ENCODE data around the gene QKI. TPM values are rescaled to one million over a fixed set of nuclear protein-coding genes. Genes with fewer than 3 reads are reported as not detected.

Gene QKI
- total RNA-seq, 2 donors from 2014 or later: 127 to 192 TPM

DNA sequence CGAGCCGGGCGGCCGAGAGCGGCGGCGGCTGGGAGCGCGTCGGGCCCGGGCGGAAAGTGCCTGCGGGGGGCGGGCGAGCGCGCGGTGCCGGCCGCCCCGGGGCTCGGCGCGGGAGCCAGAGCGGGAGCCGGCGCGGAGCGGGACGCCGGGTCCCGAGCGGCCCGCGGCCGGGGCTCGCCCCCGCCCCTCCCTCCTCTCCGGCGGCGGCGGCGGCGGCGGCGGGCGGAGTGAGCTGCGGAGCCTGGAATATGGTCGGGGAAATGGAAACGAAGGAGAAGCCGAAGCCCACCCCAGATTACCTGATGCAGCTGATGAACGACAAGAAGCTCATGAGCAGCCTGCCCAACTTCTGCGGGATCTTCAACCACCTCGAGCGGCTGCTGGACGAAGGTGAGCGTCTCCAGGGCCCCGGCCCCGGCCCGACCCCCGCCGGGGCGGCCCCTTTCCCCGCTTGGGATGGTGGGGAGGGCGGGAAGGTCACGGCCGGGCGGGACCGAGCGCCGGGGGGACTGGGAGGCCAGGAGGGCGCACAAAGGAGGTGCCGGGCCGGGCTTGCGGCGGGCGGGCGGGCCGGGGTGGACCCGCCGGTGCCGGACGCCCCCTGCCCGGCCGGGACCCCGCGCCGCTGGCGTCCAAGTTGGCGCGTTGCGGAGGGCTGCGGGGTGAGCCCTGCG is 565 bp downstream of the QKI start:
- Histone ChIP-seq H3K4me3 (peak overlapping the region; percentile 80), H3K4me1 (ENCODE audit: control insufficient read depth in 1 of 2, low read depth in 2 of 2) (peaks cover 5 to 32% of the 10 kb centered on the region in 2 donors), H3K9me3 (no peaks in the 10 kb centered on the region), H3K36me3 (no peaks in the 10 kb centered on the region), H3K27me3 (replicated peaks; ENCODE audit: insufficient read depth) (no peaks in the 10 kb centered on the region), H3K27ac (peak overlapping the region; percentile 85 to 96)
- TF ChIP-seq, protein P1, sequence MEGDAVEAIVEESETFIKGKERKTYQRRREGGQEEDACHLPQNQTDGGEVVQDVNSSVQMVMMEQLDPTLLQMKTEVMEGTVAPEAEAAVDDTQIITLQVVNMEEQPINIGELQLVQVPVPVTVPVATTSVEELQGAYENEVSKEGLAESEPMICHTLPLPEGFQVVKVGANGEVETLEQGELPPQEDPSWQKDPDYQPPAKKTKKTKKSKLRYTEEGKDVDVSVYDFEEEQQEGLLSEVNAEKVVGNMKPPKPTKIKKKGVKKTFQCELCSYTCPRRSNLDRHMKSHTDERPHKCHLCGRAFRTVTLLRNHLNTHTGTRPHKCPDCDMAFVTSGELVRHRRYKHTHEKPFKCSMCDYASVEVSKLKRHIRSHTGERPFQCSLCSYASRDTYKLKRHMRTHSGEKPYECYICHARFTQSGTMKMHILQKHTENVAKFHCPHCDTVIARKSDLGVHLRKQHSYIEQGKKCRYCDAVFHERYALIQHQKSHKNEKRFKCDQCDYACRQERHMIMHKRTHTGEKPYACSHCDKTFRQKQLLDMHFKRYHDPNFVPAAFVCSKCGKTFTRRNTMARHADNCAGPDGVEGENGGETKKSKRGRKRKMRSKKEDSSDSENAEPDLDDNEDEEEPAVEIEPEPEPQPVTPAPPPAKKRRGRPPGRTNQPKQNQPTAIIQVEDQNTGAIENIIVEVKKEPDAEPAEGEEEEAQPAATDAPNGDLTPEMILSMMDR (IDR thresholded peaks at IDR 0.05): no peak
- ATAC-seq (ENCODE audit: insufficient number of reproducible peaks, low FRiP score, low read depth) (no peak), DNase-seq (ENCODE audit: low spot score) (no peak)

DNA sequence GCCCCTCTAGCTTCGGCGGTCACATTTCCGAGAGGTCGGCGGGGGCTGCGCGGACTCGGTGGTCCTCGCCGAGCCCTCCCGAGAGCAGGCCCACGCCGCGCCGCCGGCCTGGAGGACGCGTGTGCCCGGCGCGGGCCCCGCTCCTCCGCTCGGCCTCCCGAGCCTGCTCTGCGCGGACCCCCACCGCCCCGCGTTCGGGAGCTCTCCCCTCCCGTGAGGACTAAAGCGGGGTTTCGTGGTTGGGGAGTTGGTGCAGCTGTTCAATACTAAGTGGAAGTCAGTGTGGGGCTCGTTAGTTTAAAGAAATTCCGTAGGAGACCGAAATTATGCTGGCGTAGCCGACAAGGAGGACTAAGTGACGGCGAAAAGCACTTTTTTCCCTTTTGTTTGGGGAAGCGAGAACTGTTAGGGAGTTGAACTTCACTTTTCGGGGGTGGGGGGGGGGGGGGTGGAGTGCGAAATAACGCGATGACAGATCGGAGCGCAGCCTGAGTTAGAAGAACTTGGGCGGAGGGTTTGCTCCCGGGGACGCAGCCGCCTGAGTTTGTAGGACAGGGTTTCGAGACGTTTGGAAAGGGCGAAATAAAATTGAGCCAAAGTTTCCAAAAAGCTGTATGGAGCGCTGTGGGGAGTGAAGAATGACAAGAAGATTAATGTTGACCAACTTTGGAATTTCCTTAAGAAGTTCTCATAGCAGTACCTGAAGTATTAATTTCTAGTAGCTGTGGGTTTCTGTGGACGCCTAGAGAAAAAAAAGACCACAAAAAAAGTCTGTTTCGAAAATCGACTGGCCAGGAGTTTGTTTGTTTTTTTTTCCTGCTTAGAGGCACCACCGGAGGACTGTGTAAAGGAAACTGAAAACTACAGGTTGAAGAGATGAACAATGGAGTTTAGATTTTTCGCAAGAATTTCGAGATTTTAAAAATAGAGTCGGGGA is 1.4 kb downstream of the QKI start:
- H3K27ac ChIP-seq: peak overlapping the region; percentile 85 to 96
- H3K9me3 ChIP-seq: no peaks in the 10 kb centered on the region
- DNase-seq (ENCODE audit: low spot score) (no peak), ATAC-seq (ENCODE audit: insufficient number of reproducible peaks, low FRiP score, low read depth) (no peak)
- H3K36me3 ChIP-seq: no peaks in the 10 kb centered on the region
- H3K4me3 ChIP-seq: peak overlapping the region; percentile 80
- H3K27me3 ChIP-seq (replicated peaks; ENCODE audit: insufficient read depth): no peaks in the 10 kb centered on the region
- TF ChIP-seq, protein P1 (IDR thresholded peaks at IDR 0.05): no peak
- peaks cover 13 to 40% of the 10 kb centered on the region in 2 donors for H3K4me1 ChIP-seq (ENCODE audit: control insufficient read depth in 1 of 2, low read depth in 2 of 2)

DNA sequence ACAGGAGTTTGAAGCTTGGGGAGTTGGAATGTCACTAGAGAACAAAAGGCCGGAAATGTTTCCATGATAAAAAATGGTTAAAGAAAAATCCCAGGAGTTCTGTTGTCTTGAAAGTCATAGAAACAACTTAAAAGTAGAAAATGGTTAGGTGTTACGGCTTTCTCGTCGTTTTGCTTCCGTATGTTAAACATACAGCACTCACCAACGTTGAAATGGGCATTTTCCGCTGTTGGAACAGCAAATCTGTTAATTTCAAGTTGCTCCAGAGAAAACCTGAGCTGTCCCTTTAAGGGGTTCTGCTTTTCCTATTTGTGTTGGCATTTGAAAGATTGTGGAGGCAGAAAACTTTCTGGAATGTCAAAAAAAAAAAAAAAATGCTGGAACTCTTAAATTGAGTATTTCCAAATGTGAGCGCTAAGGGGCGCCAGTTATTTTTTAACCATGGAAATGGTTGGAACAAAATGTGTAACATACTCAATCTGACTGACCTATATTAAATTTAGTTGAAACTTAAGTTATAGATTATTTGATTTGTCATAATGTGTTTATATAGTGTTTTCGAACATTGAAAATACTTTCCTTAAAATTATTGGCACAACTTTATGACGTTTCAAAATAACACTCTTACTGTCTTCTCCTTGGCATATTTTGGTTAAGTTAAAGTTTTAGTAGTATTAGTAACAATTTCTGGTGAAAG is 2.2 kb downstream of the QKI start:
- peak overlapping the region; percentile 80 for H3K4me3 ChIP-seq
- H3K27ac ChIP-seq: peak overlapping the region; percentile 85 to 96
- H3K27me3 ChIP-seq (replicated peaks; ENCODE audit: insufficient read depth): no peaks in the 10 kb centered on the region
- H3K36me3 ChIP-seq: no peaks in the 10 kb centered on the region
- ATAC-seq (ENCODE audit: insufficient number of reproducible peaks, low FRiP score, low read depth) (no peak), DNase-seq (ENCODE audit: low spot score) (no peak)
- no peaks in the 10 kb centered on the region for H3K9me3 ChIP-seq
- TF ChIP-seq, protein P1 (IDR thresholded peaks at IDR 0.05): peak; percentile 52
- H3K4me1 ChIP-seq (ENCODE audit: control insufficient read depth in 1 of 2, low read depth in 2 of 2): peaks cover 13 to 48% of the 10 kb centered on the region in 2 donors

DNA sequence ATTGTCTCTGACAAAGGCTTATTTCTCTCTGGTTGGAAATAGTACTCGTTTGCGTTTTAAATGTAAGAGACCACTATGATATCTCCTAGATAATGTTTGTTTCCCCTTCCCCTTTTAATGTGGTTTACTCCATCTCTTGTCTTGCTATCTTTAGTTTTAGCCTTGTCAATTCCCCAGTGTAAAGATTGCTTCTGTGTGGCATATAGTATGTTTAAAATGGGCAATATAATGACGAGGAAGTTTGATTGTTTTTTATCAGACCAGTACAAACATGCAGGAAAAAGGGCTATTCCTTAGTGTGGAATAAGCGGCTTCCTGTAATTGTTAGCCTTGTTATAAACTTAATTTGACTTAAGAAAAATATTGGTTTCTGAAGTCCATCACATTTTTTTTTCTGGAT is 3.1 kb downstream of the QKI start:
- ATAC-seq (ENCODE audit: insufficient number of reproducible peaks, low FRiP score, low read depth): no peak
- peak overlapping the region in 1 of 2 donors; percentile 17 for H3K27ac ChIP-seq
- peak overlapping the region; percentile 80 for H3K4me3 ChIP-seq

More for the DNA sequence above, 3.1 kb downstream of the QKI start:
- no peak for DNase-seq (ENCODE audit: low spot score)
- peaks cover 15 to 48% of the 10 kb centered on the region in 2 donors for H3K4me1 ChIP-seq (ENCODE audit: control insufficient read depth in 1 of 2, low read depth in 2 of 2)
- no peaks in the 10 kb centered on the region for H3K36me3 ChIP-seq
- TF ChIP-seq, protein P1 (IDR thresholded peaks at IDR 0.05): no peak
- no peaks in the 10 kb centered on the region for H3K9me3 ChIP-seq
- no peaks in the 10 kb centered on the region for H3K27me3 ChIP-seq (replicated peaks; ENCODE audit: insufficient read depth)

Measured in thoracic aorta (tissue), 2 donors.